ENCODE data around the gene GPR37L1.

DNA sequence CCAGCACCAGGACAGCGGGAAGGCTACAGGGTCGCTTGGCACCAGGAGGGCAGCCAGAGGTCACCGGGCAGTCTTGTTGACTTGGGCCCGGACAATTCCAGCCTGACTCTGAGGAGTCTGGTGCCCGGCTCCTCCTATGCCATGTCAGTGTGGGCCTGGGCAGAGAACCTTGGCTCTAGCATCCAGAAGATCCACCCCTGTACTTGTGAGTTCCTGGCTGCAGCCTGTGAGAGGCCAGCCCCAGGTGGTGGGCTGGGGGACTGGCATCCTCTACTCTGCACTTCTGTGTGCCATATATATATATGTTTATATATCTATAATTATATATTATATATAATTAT is 49.3 kb downstream of the GPR37L1 start:
- TF ChIP-seq CTCF (IDR thresholded peaks at IDR 0.05; ENCODE audit: insufficient read depth, low read length) (no peak), POLR2AphosphoS5 (IDR thresholded peaks at IDR 0.05; ENCODE audit: low read depth) (no peak), GABPA (IDR thresholded peaks at IDR 0.05; ENCODE audit: low read depth) (no peak), SPI1 (IDR thresholded peaks at IDR 0.05; ENCODE audit: borderline replicate concordance, low read depth) (no peak)
- TF ChIP-seq, protein P1, sequence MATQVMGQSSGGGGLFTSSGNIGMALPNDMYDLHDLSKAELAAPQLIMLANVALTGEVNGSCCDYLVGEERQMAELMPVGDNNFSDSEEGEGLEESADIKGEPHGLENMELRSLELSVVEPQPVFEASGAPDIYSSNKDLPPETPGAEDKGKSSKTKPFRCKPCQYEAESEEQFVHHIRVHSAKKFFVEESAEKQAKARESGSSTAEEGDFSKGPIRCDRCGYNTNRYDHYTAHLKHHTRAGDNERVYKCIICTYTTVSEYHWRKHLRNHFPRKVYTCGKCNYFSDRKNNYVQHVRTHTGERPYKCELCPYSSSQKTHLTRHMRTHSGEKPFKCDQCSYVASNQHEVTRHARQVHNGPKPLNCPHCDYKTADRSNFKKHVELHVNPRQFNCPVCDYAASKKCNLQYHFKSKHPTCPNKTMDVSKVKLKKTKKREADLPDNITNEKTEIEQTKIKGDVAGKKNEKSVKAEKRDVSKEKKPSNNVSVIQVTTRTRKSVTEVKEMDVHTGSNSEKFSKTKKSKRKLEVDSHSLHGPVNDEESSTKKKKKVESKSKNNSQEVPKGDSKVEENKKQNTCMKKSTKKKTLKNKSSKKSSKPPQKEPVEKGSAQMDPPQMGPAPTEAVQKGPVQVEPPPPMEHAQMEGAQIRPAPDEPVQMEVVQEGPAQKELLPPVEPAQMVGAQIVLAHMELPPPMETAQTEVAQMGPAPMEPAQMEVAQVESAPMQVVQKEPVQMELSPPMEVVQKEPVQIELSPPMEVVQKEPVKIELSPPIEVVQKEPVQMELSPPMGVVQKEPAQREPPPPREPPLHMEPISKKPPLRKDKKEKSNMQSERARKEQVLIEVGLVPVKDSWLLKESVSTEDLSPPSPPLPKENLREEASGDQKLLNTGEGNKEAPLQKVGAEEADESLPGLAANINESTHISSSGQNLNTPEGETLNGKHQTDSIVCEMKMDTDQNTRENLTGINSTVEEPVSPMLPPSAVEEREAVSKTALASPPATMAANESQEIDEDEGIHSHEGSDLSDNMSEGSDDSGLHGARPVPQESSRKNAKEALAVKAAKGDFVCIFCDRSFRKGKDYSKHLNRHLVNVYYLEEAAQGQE (IDR thresholded peaks at IDR 0.05; ENCODE audit: insufficient replicate concordance, low read depth), result no peak
